ENCODE results near the gene ATP6V1F.

GRCh38 chr7:128859232-128860157 is 3.2 kb upstream of the ATP6V1F start:
- TF ChIP-seq CTCF (conservative IDR thresholded peaks at IDR 0.05 in 1 of 2, IDR thresholded peaks at IDR 0.05 in 1 of 2; ENCODE audit: low read depth in 1 of 2, low read length in 2 of 2) = no peak
- no peak for TF ChIP-seq EZH2 (IDR thresholded peaks at IDR 0.05; ENCODE audit: low read length, missing control alignments)
